Gastrocnemius medialis (tissue), 4 donors: Measurements from ENCODE around the gene PIK3IP1. TPM values are rescaled to one million over a fixed set of nuclear protein-coding genes. Genes with fewer than 3 reads are reported as not detected.

Experiments
- ATAC-seq, 2 donors: fragments of 150-250 bp; one replicate each; pipeline ENCODE4 v1.9.1; 2016
- DNase-seq, 2 donors: peaks; one replicate each; pipeline ENCODE4 v3.0.0-alpha.2; 2019
- H3K27ac ChIP-seq, 4 donors: fragments of 200-600 bp; sonication (generic); 1 replicate in 1 of 4; 2 replicates in 3 of 4; pipeline ENCODE4 v1.5.1; 2016 to 2018; ENCODE audit warnings: mild to moderate bottlenecking in 2 of 4, moderate library complexity in 1 of 4
- H3K27me3 ChIP-seq, 3 donors: fragments of 200-600 bp; sonication (generic) in 2 of 3; 1 replicate in 1 of 3; 2 replicates in 2 of 3; pipeline versions ENCODE4 v1.5.1 to v1.6.0; 2016 to 2019; ENCODE audit warnings: mild to moderate bottlenecking in 1 of 3, moderate library complexity in 1 of 3
- H3K36me3 ChIP-seq, 2 donors: fragments of 200-600 bp; sonication (generic) in 1 of 2; one replicate each; pipeline ENCODE4 v1.5.1; 2017 to 2018
- H3K4me1 ChIP-seq, 2 donors: fragments of 200-600 bp; sonication (generic) in 1 of 2; one replicate each; pipeline ENCODE4 v1.5.1; 2016 to 2017; ENCODE audit warnings: mild to moderate bottlenecking in 2 of 2
- H3K4me3 ChIP-seq, 4 donors: fragments of 200-600 bp; sonication (generic) in 3 of 4; 1 replicate in 1 of 4; 2 replicates in 3 of 4; pipeline ENCODE4 v1.5.1; 2016 to 2019; ENCODE audit warnings: mild to moderate bottlenecking in 2 of 4
- H3K9me3 ChIP-seq, 3 donors: fragments of 200-600 bp; sonication (generic) in 2 of 3; 1 replicate in 1 of 3; 2 replicates in 2 of 3; pipeline ENCODE4 v1.5.1; 2016 to 2019
- CTCF ChIP-seq, 5 experiments: fragments of 450-650 bp in 3 of 5; fragments of 200-600 bp in 2 of 5; sonication (generic) in 2 of 5; IDR thresholded peaks in 4 of 5; conservative IDR thresholded peaks in 1 of 5; 1 replicate in 4 of 5; 2 replicates in 1 of 5; pipeline ENCODE4 v1.5.1; 2016 to 2019; ENCODE audit warnings: antibody characterized with exemption in 5 of 5, mild to moderate bottlenecking in 3 of 5, moderate library complexity in 3 of 5
- POLR2A ChIP-seq, 2 donors: fragments of 450-650 bp; IDR thresholded peaks; one replicate each; pipeline ENCODE4 v1.6.1; 2017; ENCODE audit warnings: antibody characterized with exemption in 2 of 2, mild to moderate bottlenecking in 2 of 2, moderate library complexity in 2 of 2
- in situ Hi-C, 4 donors: fragments of 200-750 bp; cut with MboI; loops; one replicate each; pipeline versions ENCODE4 v1.15.0 to v1.8.0; 2017; ENCODE audit warnings: low sequenced_read_pairs in 4 of 4
- intact Hi-C: fragments of 100-400 bp; cut with DNase I; formaldehyde crosslinking; loops from one replicate; pipeline ENCODE4 v1.15.1; 2023; ENCODE audit warnings: low total_unique reads
- total RNA-seq, 4 donors: library from RNA; depleted of rRNA; stranded (reverse); fragments of >200 nt; gene quantifications; one replicate each; pipeline versions ENCODE4 v1.1.0 to v1.2.3, GENCODE V29; 2016

PIK3IP1 gene
- total RNA-seq, 4 donors from 2014 or later: 11.2 to 28.3 (median 14.5) TPM

GRCh38 chr22:31271485-31271884 lies 20.8 kb downstream of the PIK3IP1 start:
- DNase-seq (no peak), ATAC-seq (no peak)
- Histone ChIP-seq H3K36me3 (peaks cover 0 to 37% of the 10 kb centered on the region in 2 donors), H3K9me3 (no peaks in the 10 kb centered on the region), H3K27me3 (no peaks in the 10 kb centered on the region), H3K27ac (no peak overlapping the region), H3K4me1 (no peaks in the 10 kb centered on the region), H3K4me3 (no peak overlapping the region)
- intact Hi-C loops: no loop called here
- in situ Hi-C loops: loop anchor here in 1 of 4 donors (5.0 kb wide), 1 partner anchor 59 kb away; the partner anchor contains the start of gene LIMK2
- TF ChIP-seq POLR2A (IDR thresholded peaks at IDR 0.05) (no peak), CTCF (IDR thresholded peaks at IDR 0.05 in 4 of 5, conservative IDR thresholded peaks at IDR 0.05 in 1 of 5) (no peak)

- peaks cover 0 to 40% of the 10 kb centered on the region in 2 donors for H3K36me3 ChIP-seq
- H3K4me1 ChIP-seq: no peaks in the 10 kb centered on the region
- no peaks in the 10 kb centered on the region for H3K9me3 ChIP-seq
- DNase-seq (no peak), ATAC-seq (no peak)
- in situ Hi-C loops (loop anchor here in 1 of 4 donors (5.0 kb wide), 1 partner anchor 59 kb away; the partner anchor contains the start of gene LIMK2), intact Hi-C loops (no loop called here)
- no peak overlapping the region for H3K27ac ChIP-seq
- no peaks in the 10 kb centered on the region for H3K27me3 ChIP-seq
- TF ChIP-seq POLR2A (IDR thresholded peaks at IDR 0.05) (no peak), CTCF (IDR thresholded peaks at IDR 0.05 in 4 of 5, conservative IDR thresholded peaks at IDR 0.05 in 1 of 5) (no peak)
- no peak overlapping the region for H3K4me3 ChIP-seq
Measured at GRCh38 chr22:31271026-31271425, 21.3 kb downstream of the PIK3IP1 start.

- H3K4me1 ChIP-seq: no peaks in the 10 kb centered on the region
- intact Hi-C loops: no loop called here
- H3K9me3 ChIP-seq: no peaks in the 10 kb centered on the region
- no peak overlapping the region for H3K4me3 ChIP-seq
- H3K27me3 ChIP-seq: no peaks in the 10 kb centered on the region
- H3K36me3 ChIP-seq: peaks cover 0 to 35% of the 10 kb centered on the region in 2 donors
- in situ Hi-C loops: loop anchor here in 1 of 4 donors (5.0 kb wide), 1 partner anchor 58 kb away; the partner anchor contains the start of gene LIMK2
- no peak for ATAC-seq
- no peak overlapping the region for H3K27ac ChIP-seq
- TF ChIP-seq POLR2A (IDR thresholded peaks at IDR 0.05) (no peak), CTCF (IDR thresholded peaks at IDR 0.05 in 4 of 5, conservative IDR thresholded peaks at IDR 0.05 in 1 of 5) (no peak)
- DNase-seq: no peak
Measured at GRCh38 chr22:31269892-31270579, 22.3 kb downstream of the PIK3IP1 start.

- Histone ChIP-seq H3K9me3 (no peaks in the 10 kb centered on the region), H3K36me3 (peaks cover 0 to 26% of the 10 kb centered on the region in 2 donors), H3K4me3 (no peak overlapping the region), H3K4me1 (peaks cover 0 to 1% of the 10 kb centered on the region in 2 donors), H3K27ac (no peak overlapping the region), H3K27me3 (no peaks in the 10 kb centered on the region)
- no peak for DNase-seq
- intact Hi-C loops: no loop called here
- no peak for TF ChIP-seq POLR2A (IDR thresholded peaks at IDR 0.05)
- TF ChIP-seq CTCF (IDR thresholded peaks at IDR 0.05 in 4 of 5, conservative IDR thresholded peaks at IDR 0.05 in 1 of 5): no peak
- in situ Hi-C loops: no loop called here
- ATAC-seq: no peak
Measured at GRCh38 chr22:31268281-31268680, 24.0 kb downstream of the PIK3IP1 start.
